ENCODE measurements around the gene HOXC10. TPM values are rescaled to one million over a fixed set of nuclear protein-coding genes. Genes with fewer than 3 reads are reported as not detected.

Gene HOXC10
- total RNA-seq, 1 experiment from 2014 or later = not detected

DNA sequence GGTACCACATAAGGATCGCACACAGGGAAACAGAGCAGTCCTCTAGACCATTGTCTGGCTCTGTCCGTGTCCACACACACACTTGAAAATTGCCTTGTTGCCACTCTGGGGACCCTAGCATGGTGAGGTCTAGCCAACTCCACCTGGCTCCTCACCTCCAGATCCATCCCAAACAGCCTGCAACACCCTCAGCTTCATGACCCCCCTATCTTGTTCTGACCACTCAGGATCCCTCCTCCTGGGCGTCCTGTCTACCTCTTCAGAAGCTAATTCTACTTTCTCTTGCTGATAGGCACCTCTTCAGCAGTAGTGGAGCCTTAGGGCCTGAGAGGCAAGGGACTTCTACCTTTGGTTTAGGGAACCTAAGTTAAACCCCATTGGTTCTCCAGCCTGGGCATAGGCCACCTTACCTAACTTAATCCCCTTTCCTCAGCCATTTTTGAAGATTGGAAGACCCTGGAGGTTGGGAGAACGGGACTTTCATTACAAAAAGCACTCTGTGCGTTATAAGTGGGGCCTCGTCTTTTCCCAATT is 47.2 kb downstream of the HOXC10 start:
- DNase-seq (ENCODE audit: low spot score) = no peak
- Mint-ChIP-seq H3K27me3 (ENCODE audit: low read depth) (peaks cover 99% of the 10 kb centered on the region), H3K4me3 (no peak overlapping the region), H3K36me3 (no peaks in the 10 kb centered on the region), H3K27ac (no peak overlapping the region), H3K4me1 (peaks cover 36% of the 10 kb centered on the region), H3K9me3 (no peaks in the 10 kb centered on the region)
- no peak for TF ChIP-seq SP1 (CRISPR knock-in tag; conservative IDR thresholded peaks at IDR 0.05)
- TF ChIP-seq RORB (CRISPR knock-in tag; IDR thresholded peaks at IDR 0.05) = no peak
- TF ChIP-seq TCF7 (CRISPR knock-in tag; IDR thresholded peaks at IDR 0.05; ENCODE audit: low read depth) = no peak
- TF ChIP-seq NR2C2 (CRISPR knock-in tag; IDR thresholded peaks at IDR 0.05) = no peak
- TF ChIP-seq MYBL2 (CRISPR knock-in tag; IDR thresholded peaks at IDR 0.05) = no peak
- TF ChIP-seq TP53 (CRISPR knock-in tag; IDR thresholded peaks at IDR 0.05) = no peak
- TF ChIP-seq, protein P1, sequence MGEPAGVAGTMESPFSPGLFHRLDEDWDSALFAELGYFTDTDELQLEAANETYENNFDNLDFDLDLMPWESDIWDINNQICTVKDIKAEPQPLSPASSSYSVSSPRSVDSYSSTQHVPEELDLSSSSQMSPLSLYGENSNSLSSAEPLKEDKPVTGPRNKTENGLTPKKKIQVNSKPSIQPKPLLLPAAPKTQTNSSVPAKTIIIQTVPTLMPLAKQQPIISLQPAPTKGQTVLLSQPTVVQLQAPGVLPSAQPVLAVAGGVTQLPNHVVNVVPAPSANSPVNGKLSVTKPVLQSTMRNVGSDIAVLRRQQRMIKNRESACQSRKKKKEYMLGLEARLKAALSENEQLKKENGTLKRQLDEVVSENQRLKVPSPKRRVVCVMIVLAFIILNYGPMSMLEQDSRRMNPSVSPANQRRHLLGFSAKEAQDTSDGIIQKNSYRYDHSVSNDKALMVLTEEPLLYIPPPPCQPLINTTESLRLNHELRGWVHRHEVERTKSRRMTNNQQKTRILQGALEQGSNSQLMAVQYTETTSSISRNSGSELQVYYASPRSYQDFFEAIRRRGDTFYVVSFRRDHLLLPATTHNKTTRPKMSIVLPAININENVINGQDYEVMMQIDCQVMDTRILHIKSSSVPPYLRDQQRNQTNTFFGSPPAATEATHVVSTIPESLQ (CRISPR knock-in tag; IDR thresholded peaks at IDR 0.05) = no peak
- no peak for TF ChIP-seq TEAD1 (CRISPR knock-in tag; IDR thresholded peaks at IDR 0.05)
- TF ChIP-seq, protein P2, sequence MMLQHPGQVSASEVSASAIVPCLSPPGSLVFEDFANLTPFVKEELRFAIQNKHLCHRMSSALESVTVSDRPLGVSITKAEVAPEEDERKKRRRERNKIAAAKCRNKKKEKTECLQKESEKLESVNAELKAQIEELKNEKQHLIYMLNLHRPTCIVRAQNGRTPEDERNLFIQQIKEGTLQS (CRISPR knock-in tag; conservative IDR thresholded peaks at IDR 0.05) = no peak
- no peak for TF ChIP-seq ZBTB21 (CRISPR knock-in tag; IDR thresholded peaks at IDR 0.05; ENCODE audit: borderline replicate concordance)
- no peak for TF ChIP-seq NR3C1 (CRISPR knock-in tag; conservative IDR thresholded peaks at IDR 0.05; ENCODE audit: low read depth)
- no peak for TF ChIP-seq ZNF396 (CRISPR knock-in tag; IDR thresholded peaks at IDR 0.05; ENCODE audit: borderline replicate concordance)
- no peak for TF ChIP-seq ZNF263 (CRISPR knock-in tag; IDR thresholded peaks at IDR 0.05; ENCODE audit: low read depth)
- no peak for TF ChIP-seq NFATC4 (CRISPR knock-in tag; IDR thresholded peaks at IDR 0.05)
- TF ChIP-seq NFYB (CRISPR knock-in tag; conservative IDR thresholded peaks at IDR 0.05; ENCODE audit: low read depth) = no peak
- TF ChIP-seq ERG (CRISPR knock-in tag; IDR thresholded peaks at IDR 0.05) = no peak
- ChIA-PET CTCF (interaction anchor here (0.5 to 8.1 kb wide), 59 partner anchors 8 to 347 kb away, joined by 3 to 149 read pairs (median 6); partner anchors contain the start of genes HOXC10, HOXC13, HOXC4 and HOXC8), POLR2A (interaction anchor here (0.7 to 0.9 kb wide), 5 partner anchors 14 to 304 kb away, joined by 3 to 7 read pairs (median 4); no protein-coding TSS in a partner anchor)
- ATAC-seq = no peak

DNA sequence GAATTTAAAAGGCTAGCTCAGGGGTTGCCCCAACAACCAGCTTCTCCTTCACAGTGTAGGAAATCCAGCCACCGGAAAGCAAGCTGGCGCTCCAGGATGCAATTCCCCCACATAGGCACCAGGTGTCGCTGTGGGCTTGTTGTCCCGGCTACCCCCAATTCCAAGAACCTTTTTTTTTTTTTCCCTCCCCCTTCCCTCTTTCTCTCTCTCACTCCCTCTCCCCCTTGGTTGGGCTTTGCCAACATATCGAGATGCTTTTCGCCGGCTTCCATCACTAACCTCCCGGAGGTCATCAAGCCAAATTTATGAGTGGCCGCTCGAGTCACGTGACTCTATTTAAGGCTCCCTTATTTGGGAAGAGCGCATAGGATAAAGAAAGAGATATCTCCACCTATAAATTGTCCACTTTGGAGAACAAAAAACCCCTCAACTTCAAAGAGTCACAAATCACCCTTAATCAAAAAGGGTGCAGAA is 47.7 kb downstream of the HOXC10 start, which contains the start of gene HOXC5:
HOXC5 (plus strand) TSS at position 424 of the 474 bp plus-strand sequence. CDS start 73 bp downstream, outside the sequence.
- no peaks in the 10 kb centered on the region for H3K9me3 Mint-ChIP-seq
- H3K4me3 Mint-ChIP-seq = peak within 1 kb of the TSS; percentile 47
- peaks cover 99% of the 10 kb centered on the region for H3K27me3 Mint-ChIP-seq (ENCODE audit: low read depth)
- DNase-seq (ENCODE audit: low spot score) = peak; percentile 86
- H3K4me1 Mint-ChIP-seq = peaks cover 36% of the 10 kb centered on the region
- POLR2A ChIA-PET = interaction anchor here (0.7 to 0.9 kb wide), 5 partner anchors 15 to 305 kb away, joined by 3 to 7 read pairs (median 4); no protein-coding TSS in a partner anchor
- H3K27ac Mint-ChIP-seq = no peak within 1 kb of the TSS
- CTCF ChIA-PET = interaction anchor here (0.5 to 8.1 kb wide), 59 partner anchors 8 to 347 kb away, joined by 3 to 149 read pairs (median 6); partner anchors contain the start of genes HOXC10, HOXC13, HOXC4 and HOXC8
- H3K36me3 Mint-ChIP-seq = no peaks in the 10 kb centered on the region
- ATAC-seq = peak; percentile 13
- no peak for TF ChIP-seq GABPB1 (CRISPR knock-in tag; IDR thresholded peaks at IDR 0.05)
- TF ChIP-seq OVOL2 (CRISPR knock-in tag; IDR thresholded peaks at IDR 0.05; ENCODE audit: borderline replicate concordance) = no peak
- no peak for TF ChIP-seq ZNF512 (CRISPR knock-in tag; IDR thresholded peaks at IDR 0.05; ENCODE audit: borderline replicate concordance)
- TF ChIP-seq CTCF (IDR thresholded peaks at IDR 0.05) = peak; percentile 99
- TF ChIP-seq, protein P3, sequence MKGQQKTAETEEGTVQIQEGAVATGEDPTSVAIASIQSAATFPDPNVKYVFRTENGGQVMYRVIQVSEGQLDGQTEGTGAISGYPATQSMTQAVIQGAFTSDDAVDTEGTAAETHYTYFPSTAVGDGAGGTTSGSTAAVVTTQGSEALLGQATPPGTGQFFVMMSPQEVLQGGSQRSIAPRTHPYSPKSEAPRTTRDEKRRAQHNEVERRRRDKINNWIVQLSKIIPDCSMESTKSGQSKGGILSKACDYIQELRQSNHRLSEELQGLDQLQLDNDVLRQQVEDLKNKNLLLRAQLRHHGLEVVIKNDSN (CRISPR knock-in tag; IDR thresholded peaks at IDR 0.05) = peak; percentile 53; the same call in 1 of the 2 replicates
- no peak for TF ChIP-seq PRRX2 (CRISPR knock-in tag; IDR thresholded peaks at IDR 0.05)
- TF ChIP-seq USF2 (CRISPR knock-in tag; IDR thresholded peaks at IDR 0.05) = peak; percentile 50; the same call in 1 of the 2 replicates
